ENCODE results near the gene UBE2J2. TPM values are rescaled to one million over a fixed set of nuclear protein-coding genes. Genes with fewer than 3 reads are reported as not detected.

The UBE2J2 gene
- total and polyA plus RNA-seq, 2 experiments from 2014 or later = 47.1 to 70.2 TPM

GRCh38 chr1:1299686-1300351, 26.2 kb upstream of the UBE2J2 start:
- H3K36me3 ChIP-seq (ENCODE audit: insufficient read depth) = no peaks in the 10 kb centered on the region
- Mint-ChIP-seq H3K4me3 (no peak overlapping the region), H3K4me1 (peaks cover 3% of the 10 kb centered on the region; the same call in 1 of the 3 replicates), H3K36me3 (ENCODE audit: low read depth) (no peaks in the 10 kb centered on the region), H3K27me3 (ENCODE audit: insufficient read depth, low read depth, poor library complexity) (peaks cover 4% of the 10 kb centered on the region), H3K9me3 (no peaks in the 10 kb centered on the region), H3K27ac (no peak overlapping the region)
- DNase-seq (ENCODE audit: low spot score) (peak; percentile 78), ATAC-seq (peak; percentile 62)
- TF ChIP-seq CTCF (conservative IDR thresholded peaks at IDR 0.05; ENCODE audit: low read depth in 2 of 2) = peak; percentile 46 to 55
- TF ChIP-seq POLR2AphosphoS5 (IDR thresholded peaks at IDR 0.05; ENCODE audit: low read depth) = no peak
- TF ChIP-seq REST (IDR thresholded peaks at IDR 0.05; ENCODE audit: unreplicated experiment) = peak; percentile 27
- no peak for TF ChIP-seq CREB1 (CRISPR knock-in tag; IDR thresholded peaks at IDR 0.05; ENCODE audit: low read depth)
- no peaks in the 10 kb centered on the region for H3K27me3 ChIP-seq (ENCODE audit: insufficient read depth)
- H2AFZ ChIP-seq = no peak overlapping the region
- 0 out of 2 replicates have a peak, but pooled peaks cover 2% of the 10 kb centered on the region for H3F3A ChIP-seq (replicated peaks; ENCODE audit: low read depth)
- peaks cover under 1% of the 10 kb centered on the region; the same call in 1 of the 2 replicates for H3K4me1 ChIP-seq (ENCODE audit: insufficient read depth)
- H3K4me3 ChIP-seq = no peak overlapping the region
- no peaks in the 10 kb centered on the region for H3K9me2 ChIP-seq (ENCODE audit: insufficient read depth)
- H4K20me1 ChIP-seq (replicated peaks; ENCODE audit: insufficient read depth) = no peaks in the 10 kb centered on the region
- no peaks in the 10 kb centered on the region for H3K79me2 ChIP-seq (replicated peaks; ENCODE audit: insufficient read depth)
- no peak overlapping the region for H3K27ac ChIP-seq (ENCODE audit: low read depth)
- H3K4me2 ChIP-seq = no peak overlapping the region

- no peak overlapping the region for H3K4me3 Mint-ChIP-seq
- Histone ChIP-seq H3F3A (replicated peaks; ENCODE audit: low read depth) (0 out of 2 replicates have a peak, but pooled peaks cover 4% of the 10 kb centered on the region), H2AFZ (no peak overlapping the region), H3K9me2 (ENCODE audit: insufficient read depth) (no peaks in the 10 kb centered on the region), H3K36me3 (ENCODE audit: insufficient read depth) (no peaks in the 10 kb centered on the region), H3K27ac (ENCODE audit: low read depth) (no peak overlapping the region), H3K4me1 (ENCODE audit: insufficient read depth) (no peaks in the 10 kb centered on the region), H3K4me2 (no peak overlapping the region), H3K4me3 (no peak overlapping the region), H3K79me2 (replicated peaks; ENCODE audit: insufficient read depth) (no peaks in the 10 kb centered on the region), H3K27me3 (ENCODE audit: insufficient read depth) (no peaks in the 10 kb centered on the region), H4K20me1 (replicated peaks; ENCODE audit: insufficient read depth) (no peaks in the 10 kb centered on the region)
- no peaks in the 10 kb centered on the region for H3K27me3 Mint-ChIP-seq (ENCODE audit: insufficient read depth, low read depth, poor library complexity)
- TF ChIP-seq CTCF (conservative IDR thresholded peaks at IDR 0.05; ENCODE audit: low read depth in 2 of 2) (no peak), REST (IDR thresholded peaks at IDR 0.05; ENCODE audit: unreplicated experiment) (peak; percentile 92)
- peak; percentile 75 for ATAC-seq
- H3K27ac Mint-ChIP-seq = no peak overlapping the region
- no peaks in the 10 kb centered on the region for H3K4me1 Mint-ChIP-seq
- no peaks in the 10 kb centered on the region for H3K36me3 Mint-ChIP-seq (ENCODE audit: low read depth)
- no peaks in the 10 kb centered on the region for H3K9me3 Mint-ChIP-seq
- peak; percentile 94 for DNase-seq (ENCODE audit: low spot score)
Observed at GRCh38 chr1:1298861-1299685, 25.4 kb upstream of the UBE2J2 start.

Measured in GM23338 (cell line).